GM15510 (cell line): ENCODE measurements around the gene CDK14.

Experiments
- POLR2A ChIP-seq: IDR thresholded peaks from 3 replicates; pipeline ENCODE4 v1.6.1; 2011; ENCODE audit warnings: borderline replicate concordance; ENCODE audit not compliant: insufficient read length; ENCODE audit errors: extremely low read depth

Gene CDK14

DNA sequence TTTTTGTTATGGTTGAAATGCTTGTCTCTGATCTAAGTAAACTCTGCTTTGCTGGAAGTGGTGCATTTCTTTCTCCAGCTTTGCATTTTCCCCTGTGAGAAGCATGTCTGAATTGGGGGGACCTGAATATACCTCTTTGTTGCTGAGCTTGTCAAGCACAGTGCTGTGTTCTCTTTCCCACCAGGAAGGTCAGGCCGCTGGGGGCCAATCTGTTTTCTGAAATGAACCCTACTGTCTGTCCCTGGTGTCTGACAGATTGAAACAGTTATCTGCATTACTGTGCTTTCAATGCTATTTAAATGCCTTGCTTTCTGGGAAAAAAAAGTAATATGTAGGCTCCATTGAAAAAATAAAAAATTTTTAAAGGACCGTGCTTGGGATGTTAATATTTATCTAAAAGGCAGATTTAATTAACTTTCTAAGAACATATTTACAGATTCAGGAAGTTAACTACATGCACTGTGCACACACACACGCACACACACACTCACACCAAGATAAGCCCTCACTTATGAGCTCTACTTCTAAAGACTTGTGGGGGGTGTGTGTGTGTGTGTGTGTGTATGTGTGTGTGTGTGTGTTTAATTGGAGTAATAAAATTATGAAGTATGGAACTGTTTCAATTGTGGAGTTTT lies 541.1 kb downstream of the CDK14 start:
- no peak for TF ChIP-seq POLR2A

DNA sequence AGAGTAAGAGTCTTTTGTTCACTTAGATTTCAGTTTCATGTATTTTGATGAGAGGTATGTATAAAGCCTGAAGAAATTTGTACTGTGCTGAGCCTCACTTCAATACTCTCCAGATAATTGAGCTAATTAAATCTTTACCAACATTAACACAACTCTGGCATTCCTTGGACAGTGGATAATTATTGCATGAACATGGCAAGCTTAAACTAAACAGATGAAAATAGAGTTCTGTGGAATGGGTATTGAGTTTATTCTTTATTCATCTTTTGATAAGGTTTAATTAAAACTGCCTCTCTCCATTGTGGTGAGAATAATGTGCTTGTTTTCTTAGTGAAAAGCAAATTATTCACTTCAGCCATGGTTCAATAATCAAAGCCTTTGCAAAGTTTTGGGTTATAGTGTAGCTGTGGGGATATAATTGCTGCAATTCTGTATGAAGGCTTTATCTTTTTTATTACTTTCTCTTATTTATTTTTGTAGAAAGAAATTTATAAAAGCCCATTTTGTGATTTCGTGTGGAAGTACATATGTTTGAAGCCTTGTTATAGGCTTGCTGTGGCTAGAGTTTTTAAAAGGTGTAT lies 541.8 kb downstream of the CDK14 start:
- TF ChIP-seq POLR2A: no peak

DNA sequence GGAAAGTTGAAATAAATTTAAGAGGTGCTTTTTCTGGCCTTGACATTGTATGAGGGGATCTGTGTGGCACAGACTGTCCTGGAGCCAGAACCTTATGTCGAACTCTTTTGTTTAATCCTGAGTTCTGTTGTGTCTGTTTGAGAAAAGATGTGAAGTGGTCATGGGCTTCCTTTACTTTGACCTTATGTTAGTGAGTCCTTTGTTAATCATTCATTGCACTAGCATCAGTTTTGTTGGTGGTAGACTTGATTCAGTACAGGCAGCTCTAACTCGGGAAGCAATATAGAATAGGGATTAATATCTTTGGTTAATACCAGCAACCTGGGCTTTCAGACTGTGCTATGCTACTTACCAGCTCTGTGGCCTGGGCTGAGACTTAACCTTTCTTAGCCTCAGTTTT lies 544.2 kb downstream of the CDK14 start:
- TF ChIP-seq POLR2A: no peak

DNA sequence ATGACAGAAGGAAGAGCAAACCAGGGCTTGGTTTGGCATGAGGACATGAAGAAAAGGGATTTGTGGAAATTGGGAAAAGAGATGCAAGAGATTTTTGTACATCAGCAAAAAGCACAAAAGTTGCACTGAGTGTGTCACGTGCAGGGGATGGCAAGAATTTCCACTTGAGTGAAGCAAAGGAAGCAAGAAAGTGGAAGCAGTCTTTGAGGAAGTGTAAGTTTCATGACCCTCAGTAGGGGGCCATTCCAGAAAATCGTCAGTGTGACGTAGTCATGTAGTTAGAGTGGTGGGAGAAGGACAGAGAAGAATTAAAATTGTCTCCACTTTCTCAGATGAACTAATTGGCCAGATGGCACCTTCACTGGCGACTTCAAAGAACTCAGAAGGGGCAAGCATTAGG lies 544.9 kb downstream of the CDK14 start:
- no peak for TF ChIP-seq POLR2A

DNA sequence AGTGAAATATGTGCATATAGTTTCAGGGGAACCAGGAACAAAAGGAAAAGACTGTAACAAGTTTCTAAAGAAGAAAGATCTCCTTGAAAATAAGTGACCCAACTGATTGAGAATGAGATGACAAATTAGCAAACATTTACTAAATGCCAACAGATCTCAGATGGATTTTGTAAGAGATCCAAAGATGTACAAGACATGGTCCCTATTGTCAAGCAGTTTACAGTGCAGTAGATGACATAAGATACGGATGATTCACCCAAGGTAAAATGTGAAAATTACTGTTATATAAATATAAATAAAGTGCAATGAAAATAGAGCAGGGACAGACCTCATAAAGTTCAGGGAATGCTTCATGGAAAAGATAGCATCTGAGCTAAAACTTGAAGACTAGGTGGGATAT lies 546.6 kb downstream of the CDK14 start:
- no peak for TF ChIP-seq POLR2A

DNA sequence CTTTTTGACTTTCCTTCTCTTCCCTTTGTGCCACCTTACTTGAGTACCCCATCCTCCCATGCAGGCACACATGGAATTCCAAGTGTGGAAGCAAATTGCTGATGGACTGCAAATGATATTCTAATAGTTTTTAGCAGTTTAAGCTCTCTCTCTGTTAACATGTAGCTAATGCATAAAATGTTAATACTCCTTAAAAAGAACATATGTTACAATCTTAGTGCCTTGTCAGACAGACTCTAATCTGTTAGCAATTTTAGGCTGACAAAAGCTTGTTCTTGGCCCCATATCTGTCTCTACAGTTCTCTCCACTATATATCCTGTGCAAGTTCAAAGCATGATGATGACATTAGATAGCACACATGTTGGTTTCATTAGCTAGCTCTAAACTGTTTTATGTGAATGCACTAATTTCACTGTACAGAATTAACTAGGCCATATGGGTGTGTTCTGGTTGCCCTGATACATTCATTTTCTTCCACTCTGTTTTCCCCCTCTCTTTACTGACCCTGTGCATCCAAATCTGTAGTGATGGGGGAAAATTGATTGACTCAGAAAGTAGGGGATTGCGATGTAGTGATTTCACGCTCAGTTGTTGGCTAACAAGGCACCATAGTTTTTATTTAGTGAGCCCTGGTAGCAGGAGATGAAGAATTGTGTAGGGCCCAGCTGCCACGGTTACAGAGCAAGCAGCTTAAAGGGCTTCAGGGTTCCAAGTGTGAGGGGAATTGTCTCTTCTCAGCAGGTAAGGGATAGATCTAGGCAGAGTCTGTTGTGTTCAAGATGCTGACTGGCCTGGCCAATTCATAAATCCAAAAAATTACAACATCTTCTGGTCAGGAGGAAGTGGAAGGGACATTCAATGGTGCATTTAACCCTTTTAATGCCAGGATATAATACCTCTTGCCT lies 553.5 kb downstream of the CDK14 start:
- TF ChIP-seq POLR2A: no peak

DNA sequence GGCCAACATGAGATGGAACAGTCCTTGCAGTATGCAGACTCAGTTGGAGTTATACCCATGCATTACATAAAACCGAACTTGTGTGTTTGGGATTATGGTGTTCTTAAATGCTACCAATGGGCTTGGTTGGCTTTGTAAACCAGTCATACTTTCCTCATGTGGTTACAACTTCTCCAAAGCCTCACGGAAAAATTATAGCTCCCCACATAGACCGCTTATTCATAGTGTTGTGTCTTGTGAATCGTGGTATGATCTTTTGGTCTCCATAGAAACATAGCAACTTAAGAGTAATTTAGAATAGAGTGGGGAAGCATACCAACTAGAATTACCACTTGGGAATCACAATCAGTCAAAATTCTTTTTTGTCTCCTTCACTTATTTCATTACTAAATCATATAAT lies 555.8 kb downstream of the CDK14 start:
- no peak for TF ChIP-seq POLR2A

DNA sequence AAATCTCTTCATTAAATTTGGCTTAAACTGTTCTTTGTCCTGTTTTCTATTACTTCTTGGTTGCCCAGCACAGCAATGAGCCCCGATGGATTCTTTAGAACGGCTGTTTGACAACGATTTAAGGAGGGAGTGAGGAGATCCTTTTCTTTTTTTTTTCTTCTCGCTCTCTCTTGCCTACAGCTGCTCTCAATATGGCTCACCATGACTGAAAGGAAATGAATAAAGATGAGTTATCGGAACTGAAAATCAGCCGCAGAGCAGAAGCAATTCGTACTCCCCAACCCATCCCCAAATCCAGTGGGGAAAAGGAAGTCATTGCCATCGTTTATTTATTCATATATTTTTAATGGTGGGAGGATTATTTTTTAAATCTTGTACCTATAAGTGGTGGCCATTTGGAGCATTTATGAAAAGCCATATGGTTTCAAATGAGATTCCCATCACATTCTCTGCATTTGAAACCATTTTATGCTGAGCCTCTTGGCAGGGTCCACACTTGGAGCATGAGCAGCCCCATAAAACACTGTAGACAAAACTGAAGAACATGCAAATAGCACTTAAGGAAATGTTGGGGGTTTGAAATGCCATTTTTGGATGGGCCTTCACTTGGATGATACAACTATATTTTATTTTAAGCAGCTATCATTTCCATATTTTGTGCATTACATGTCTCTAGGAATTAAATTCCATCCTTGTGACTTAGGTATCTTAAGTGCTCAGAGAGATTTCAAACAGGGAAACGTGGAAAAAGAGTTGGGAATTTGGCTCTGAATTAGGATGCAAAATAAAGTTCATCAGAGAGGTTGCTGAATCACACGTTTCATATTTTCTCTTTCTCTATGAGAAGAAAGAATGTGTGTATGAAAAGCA lies 560.4 kb downstream of the CDK14 start:
- no peak for TF ChIP-seq POLR2A

DNA sequence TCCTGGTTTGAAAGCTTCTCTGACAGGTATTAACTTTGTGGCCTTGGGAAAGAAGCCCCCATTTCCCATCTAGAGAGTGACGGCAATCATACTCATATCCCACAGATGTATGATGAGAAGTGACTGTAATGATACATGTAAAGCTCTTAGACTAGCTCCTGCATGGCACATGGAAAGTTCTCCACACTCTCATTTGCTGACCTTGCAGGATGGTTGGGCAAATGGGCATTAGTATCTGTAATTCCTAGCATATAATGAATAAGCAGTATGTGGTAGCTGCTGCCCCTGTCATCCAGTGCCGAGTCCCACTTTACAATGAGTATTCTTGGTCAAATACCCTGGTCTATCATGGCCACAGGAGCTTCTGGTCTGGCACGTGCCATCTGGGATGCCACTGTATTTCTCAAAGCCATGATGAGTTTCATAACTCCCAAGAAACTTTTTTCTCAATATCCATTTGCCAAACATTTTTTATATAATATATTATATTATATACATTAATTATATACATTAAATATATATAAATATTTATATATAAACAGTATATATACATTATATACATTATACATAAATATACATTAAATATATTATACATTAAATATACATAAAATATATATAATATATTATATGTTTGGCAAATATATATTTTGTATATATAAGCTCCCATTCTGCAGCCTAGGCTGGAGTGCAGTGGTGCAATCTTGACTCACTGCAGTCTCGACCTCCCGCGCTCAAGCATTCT lies 561.6 kb downstream of the CDK14 start:
- no peak for TF ChIP-seq POLR2A

DNA sequence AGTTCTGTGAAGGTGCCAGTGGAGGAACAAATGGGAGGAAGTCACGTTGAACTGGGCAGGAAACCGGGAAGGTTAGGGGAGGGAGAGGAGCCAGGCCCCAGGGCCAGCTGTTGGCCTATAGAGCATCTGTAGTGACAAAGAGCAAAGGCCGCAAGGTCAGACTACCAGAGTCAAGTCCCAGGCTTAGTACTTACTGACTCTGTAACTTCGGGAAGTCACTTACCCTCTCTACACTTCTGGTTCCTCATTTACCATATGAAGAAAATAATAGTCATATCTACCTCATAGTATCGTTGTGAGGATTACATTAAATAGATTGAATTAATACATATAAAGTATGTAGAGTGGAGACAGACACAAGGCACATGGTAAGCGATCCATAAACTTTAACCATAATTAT lies 566.3 kb downstream of the CDK14 start:
- no peak for TF ChIP-seq POLR2A

DNA sequence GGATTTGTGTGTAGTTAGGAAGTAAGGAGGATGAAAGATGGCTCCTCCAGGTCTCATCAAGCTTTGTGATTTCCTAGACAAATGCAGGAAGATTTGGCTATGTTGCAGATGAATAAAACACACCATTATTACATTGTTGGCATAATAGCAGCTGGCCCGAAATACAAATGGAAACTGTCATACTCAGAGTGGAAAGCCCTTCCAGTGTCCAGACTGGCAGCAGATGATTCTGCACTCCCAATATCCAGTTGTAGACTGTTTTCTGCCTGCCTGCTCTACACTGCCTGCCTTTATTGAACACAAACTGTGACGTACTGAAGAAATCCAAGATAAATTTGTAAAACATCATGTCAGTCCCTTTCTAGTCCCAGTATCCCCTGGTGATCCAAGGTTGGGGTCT lies 568.4 kb downstream of the CDK14 start:
- TF ChIP-seq POLR2A: no peak

DNA sequence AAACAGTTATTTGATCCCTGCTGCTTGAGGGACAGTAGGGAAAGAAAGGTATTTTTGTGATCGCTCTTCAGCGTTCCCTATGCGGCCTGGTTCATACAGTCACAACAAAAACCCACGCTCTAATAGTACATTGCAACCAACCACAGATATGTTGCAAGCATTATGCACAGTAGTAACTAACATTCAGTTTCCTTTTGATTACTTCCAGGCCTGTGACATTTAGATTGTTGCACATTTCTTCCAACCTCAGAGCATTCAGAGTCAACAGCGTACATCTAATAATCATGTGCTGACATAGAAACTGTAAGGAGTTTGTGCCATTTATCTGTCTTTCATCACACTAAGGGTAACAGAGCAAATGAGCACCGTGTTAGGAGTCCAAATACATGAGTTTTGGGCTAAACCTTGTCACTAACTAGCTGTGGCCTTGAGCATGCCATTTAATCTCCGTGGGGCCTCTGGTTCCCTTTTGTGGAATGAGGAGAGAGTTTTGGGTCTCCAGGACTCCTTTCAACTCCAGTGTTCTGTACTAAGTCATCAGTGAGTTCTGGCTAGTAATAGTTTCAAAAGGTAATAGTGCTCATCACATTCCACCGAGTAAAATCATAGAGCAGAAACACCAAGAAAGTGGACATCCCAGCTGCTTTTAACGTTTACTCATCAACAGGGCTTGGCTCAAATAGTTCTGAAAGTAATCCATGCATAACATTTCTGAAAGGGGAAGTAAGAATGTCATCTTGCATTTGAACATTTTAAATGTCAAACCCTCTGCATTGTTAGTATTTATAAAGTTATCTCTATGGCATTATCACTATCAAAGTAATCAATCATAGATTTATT lies 569.1 kb downstream of the CDK14 start:
- TF ChIP-seq POLR2A: no peak

DNA sequence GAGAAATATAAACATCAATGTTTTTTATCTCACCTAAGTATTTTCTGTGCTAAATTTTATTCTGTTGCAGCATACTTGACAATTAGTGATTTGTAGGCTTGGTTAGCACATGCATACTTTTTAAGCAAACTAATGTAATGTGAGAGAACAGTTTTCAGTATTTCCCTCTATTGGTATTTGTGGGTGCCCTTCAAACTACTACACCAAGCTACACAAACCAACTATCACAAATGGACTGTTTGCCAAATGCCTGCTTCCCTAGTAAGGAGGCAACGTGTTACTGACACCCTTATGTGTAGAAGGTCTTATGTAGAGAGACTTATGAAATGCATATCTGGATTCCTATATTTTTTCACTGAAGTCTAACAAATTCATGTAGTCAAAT lies 569.7 kb downstream of the CDK14 start:
- no peak for TF ChIP-seq POLR2A

DNA sequence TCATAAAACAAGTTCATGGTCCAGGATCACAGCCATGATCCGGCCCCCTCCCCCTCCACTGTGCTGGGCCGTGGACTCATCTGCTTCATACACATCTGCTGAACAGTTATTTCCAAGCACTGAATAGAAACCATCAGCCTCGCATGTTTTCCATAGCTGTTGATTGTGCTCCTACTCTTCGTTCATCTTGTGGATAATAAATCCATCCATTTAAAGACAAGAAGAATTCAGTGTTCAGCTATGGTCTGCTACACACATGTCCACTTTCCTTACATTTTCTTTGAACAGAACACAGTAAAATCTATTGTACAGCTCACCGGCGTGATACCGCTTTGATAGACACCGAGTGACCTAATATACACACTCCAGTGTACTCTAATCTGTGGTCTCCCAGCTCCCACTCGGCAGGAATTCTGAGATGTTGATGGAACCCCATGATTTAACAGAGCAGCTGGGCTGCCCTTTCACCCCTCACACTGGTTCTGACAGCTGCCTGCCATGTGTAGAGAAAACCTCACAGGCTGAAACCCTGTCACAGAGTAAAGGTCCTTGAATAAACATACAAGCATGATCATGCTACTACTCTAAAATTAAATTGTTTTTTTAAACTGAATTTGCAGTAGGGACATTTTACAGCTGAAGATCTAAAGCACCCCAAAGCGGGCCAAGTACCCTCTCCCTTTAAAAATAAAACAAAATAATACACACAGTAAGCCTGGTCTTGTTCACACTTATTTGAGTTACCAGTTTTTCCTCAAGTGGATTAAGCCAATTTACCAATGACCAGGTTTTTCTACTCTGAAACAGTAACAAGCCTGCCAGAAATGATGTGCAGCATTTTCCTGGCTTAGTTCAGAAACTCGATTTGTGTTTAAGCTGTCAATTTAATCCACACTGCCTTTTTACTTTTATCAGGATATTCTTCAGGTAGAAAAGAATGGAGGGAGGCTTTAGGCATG lies 573.0 kb downstream of the CDK14 start:
- no peak for TF ChIP-seq POLR2A
